ENCODE measurements around the gene AXL.

The AXL gene

GRCh38 chr19:41234512-41235168, 15.6 kb downstream of the AXL start:
- DNase-seq (ENCODE audit: low read depth in 3 of 3): no peak

- no peak for DNase-seq (ENCODE audit: low read depth in 3 of 3)
Observed at GRCh38 chr19:41235480-41235879, 16.5 kb downstream of the AXL start.

GRCh38 chr19:41238244-41238643, 19.2 kb downstream of the AXL start:
- DNase-seq (ENCODE audit: low read depth in 3 of 3): no peak

GRCh38 chr19:41239363-41239762, 20.3 kb downstream of the AXL start:
- DNase-seq (ENCODE audit: low read depth in 3 of 3): no peak

GRCh38 chr19:41239961-41240574, 21.0 kb downstream of the AXL start:
- DNase-seq (ENCODE audit: low read depth in 3 of 3): no peak

GRCh38 chr19:41241859-41242258, 22.8 kb downstream of the AXL start:
- DNase-seq (ENCODE audit: low read depth in 3 of 3): no peak

GRCh38 chr19:41244117-41244516, 25.1 kb downstream of the AXL start:
- DNase-seq (ENCODE audit: low read depth in 3 of 3): no peak

GRCh38 chr19:41245843-41246242, 26.8 kb downstream of the AXL start:
- DNase-seq (ENCODE audit: low read depth in 3 of 3): no peak

GRCh38 chr19:41248895-41249294, 29.9 kb downstream of the AXL start:
- DNase-seq (ENCODE audit: low read depth in 3 of 3): no peak

- DNase-seq (ENCODE audit: low read depth in 3 of 3): no peak
Observed at GRCh38 chr19:41249707-41250423, 30.8 kb downstream of the AXL start.

GRCh38 chr19:41253660-41254059, 34.6 kb downstream of the AXL start:
- DNase-seq (ENCODE audit: low read depth in 3 of 3): no peak

- DNase-seq (ENCODE audit: low read depth in 3 of 3): no peak
Observed at GRCh38 chr19:41255171-41255570, 36.1 kb downstream of the AXL start.

- DNase-seq (ENCODE audit: low read depth in 3 of 3): peak in 1 of 3 experiments; percentile 2
Observed at GRCh38 chr19:41261474-41262190, 42.6 kb downstream of the AXL start.

GRCh38 chr19:41263042-41263849, 44.2 kb downstream of the AXL start:
- peak; percentile 42 to 62 (median 52) for DNase-seq (ENCODE audit: low read depth in 3 of 3)

GRCh38 chr19:41263850-41264580, 45.0 kb downstream of the AXL start, which contains the start of gene HNRNPUL1:
Gene HNRNPUL1 (plus strand): TSS chr19:41264372. CDS start chr19:41264504, 132 bp downstream.
- DNase-seq (ENCODE audit: low read depth in 3 of 3): peak; percentile 98 to 99 (median 99)

GRCh38 chr19:41264581-41265394, 45.8 kb downstream of the AXL start:
- peak in 2 of 3 experiments; percentile 26 to 53 for DNase-seq (ENCODE audit: low read depth in 3 of 3)

GRCh38 chr19:41265395-41266153, 46.6 kb downstream of the AXL start:
- DNase-seq (ENCODE audit: low read depth in 3 of 3): peak in 1 of 3 experiments; percentile 9

GRCh38 chr19:41269055-41269454, 50.0 kb downstream of the AXL start:
- no peak for DNase-seq (ENCODE audit: low read depth in 3 of 3)

- no peak for DNase-seq (ENCODE audit: low read depth in 3 of 3)
Observed at GRCh38 chr19:41269571-41269970, 50.5 kb downstream of the AXL start.
